Measurements from ENCODE around the gene NPIPB6.
A peak's percentile ranks its signal among the peaks of the same experiment; 100 is the strongest.

NPIPB6 gene

DNA sequence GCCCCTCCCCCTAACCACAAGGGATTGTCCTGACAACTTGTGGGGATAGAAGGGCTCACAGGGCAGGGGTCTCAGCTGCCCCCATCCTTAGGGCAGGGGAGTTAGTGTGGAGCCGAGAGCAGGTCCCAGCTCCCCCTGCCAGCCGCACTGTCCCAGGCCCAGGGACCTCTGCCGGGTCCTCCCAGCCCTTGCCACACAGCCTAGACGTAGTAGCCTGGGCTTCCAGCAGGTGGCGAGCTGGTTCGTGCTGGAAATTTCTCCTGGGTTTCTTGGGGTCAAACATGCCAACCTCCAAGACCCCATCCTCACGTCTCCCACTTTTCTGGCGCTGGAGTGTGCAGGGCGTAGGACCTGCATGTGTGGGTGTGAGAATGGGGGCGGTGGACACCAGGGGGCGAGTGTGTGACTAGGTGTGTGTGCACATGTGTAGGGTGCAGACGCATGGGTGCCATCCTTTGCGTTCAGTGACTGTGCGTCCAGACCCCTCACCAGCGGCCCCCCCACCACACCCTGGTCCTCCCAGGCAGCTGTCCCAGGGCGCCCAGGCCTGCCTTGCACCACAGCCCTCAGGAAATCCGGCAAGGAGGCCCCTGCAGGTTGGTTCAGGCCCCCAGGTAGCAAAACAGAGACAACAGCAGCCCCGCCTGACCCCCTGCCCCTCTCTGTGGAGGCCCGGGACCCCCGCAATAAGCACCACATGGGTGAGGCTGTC is 41.5 kb downstream of the NPIPB6 start:
- no peak for DNase-seq (ENCODE audit: low spot score)

DNA sequence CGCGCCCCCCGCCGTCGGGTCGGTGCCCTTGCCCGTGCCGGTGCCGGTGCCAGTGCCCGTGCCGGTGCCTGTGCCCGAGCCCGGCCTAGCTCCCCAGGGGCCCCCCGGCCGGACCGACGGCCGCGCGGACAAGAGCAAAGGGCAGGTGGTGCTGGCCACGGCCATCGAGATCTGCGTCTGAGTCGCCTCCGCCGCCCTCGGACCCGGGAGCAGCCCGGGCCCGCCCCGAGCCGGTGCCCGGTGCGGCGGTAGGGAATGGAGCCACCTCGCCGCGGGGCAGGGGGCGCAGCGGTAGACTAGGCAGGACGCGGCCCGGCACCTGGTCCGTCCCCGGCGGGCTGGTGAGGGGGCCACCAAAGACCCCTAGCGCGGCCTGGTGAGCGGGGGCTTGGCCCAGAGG is 42.6 kb downstream of the NPIPB6 start:
- DNase-seq (ENCODE audit: low spot score): no peak

GRCh38 chr16:28320023-28320561 is 43.2 kb downstream of the NPIPB6 start:
- DNase-seq (ENCODE audit: low spot score): no peak

- no peak for DNase-seq (ENCODE audit: low spot score)
These were observed 43.8 kb downstream of the NPIPB6 start for GRCh38 chr16:28319476-28320022.

GRCh38 chr16:28318042-28318744 is 45.1 kb downstream of the NPIPB6 start:
- DNase-seq (ENCODE audit: low spot score): no peak

GRCh38 chr16:28317040-28317880 is 46.0 kb downstream of the NPIPB6 start:
- peak; percentile 16 for DNase-seq (ENCODE audit: low spot score)

- no peak for DNase-seq (ENCODE audit: low spot score)
These were observed 47.3 kb downstream of the NPIPB6 start for GRCh38 chr16:28316054-28316453.

- DNase-seq (ENCODE audit: low spot score): no peak
These were observed 49.7 kb downstream of the NPIPB6 start for GRCh38 chr16:28313587-28313986.

DNA sequence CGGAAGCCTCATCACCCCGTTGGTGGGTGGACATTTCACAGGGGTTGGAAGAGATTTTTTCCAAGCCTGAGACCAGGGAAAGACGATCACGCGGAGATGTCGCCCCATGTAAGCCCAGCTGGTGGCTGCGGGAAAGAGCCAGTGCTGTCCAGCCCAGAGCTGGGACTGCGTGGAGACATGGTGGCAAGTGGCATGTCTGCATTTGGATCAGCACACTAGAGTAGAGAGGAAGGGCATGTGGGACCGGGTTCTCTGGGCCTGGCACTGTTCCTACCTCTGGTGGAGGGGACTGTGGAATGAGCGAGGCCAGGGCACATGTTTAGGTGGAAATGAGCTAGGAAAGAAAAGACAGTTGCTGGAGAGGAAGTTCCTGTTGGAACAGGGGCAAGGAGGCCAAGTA is 51.0 kb downstream of the NPIPB6 start:
- DNase-seq (ENCODE audit: low spot score): no peak

GRCh38 chr16:28311913-28312312 is 51.4 kb downstream of the NPIPB6 start:
- DNase-seq (ENCODE audit: low spot score): no peak

DNA sequence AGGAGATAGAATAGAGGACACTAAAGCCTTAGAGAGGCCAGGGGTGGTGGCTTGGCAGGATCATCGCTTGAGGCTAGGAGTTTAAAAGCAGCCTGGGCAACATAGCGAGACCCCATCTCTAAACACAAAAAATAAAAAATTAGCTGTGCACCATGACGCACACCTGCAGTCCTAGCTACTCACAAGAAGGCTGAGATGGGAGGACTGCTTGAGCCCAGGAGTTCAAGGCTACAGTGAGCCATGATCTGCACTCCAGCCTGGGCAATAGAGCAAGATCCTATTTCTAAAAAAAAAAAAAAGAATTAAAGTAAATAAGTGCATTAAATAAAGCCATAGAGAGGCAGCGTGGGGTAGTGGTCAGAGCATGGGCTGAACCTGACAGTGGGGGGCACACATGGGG is 51.9 kb downstream of the NPIPB6 start:
- DNase-seq (ENCODE audit: low spot score): no peak

DNA sequence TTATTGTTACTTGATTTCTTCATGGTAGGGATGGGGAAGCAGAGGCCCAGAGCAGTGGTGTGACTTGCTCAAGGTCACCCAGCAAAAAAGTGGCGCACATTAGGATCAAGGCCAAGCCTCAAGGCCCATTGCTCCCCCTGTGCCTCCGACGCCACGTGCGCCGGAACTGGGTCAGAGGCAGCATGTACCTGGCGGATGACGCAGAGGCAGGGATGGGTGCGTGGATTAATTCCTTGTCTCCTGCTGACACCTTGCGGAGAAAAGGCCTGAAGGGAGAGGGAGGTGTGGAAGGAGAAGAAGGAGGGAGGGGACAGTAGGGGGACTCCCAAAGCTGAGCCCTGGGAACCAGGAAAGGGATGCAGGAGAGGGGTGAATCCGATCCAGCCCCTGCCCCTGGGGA is 52.5 kb downstream of the NPIPB6 start:
- DNase-seq (ENCODE audit: low spot score): no peak

DNA sequence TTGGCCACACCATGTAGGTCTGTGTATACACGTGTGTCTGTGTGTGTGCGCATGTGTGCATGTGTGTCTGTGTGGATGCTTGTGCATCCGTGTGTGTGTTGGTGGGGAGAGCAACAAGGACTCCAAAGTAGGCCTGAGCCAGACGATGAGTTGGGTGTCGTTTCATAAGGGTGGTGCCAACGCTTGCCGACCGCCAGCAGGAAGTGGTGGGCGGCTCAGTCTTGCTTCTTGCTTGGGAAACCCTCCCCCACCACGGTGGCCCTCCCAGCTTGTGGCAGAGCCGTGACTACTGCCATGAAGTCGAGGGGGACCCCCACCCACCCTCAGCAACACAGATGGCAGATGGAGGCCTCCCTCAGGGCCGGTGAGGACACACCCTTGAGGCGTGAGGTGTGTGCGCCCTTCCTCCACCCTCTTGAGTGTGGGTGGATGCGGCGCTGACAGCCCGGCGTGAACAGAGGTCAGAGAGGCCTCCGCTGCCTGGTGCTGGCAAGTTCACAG is 53.4 kb downstream of the NPIPB6 start:
- no peak for DNase-seq (ENCODE audit: low spot score)

DNA sequence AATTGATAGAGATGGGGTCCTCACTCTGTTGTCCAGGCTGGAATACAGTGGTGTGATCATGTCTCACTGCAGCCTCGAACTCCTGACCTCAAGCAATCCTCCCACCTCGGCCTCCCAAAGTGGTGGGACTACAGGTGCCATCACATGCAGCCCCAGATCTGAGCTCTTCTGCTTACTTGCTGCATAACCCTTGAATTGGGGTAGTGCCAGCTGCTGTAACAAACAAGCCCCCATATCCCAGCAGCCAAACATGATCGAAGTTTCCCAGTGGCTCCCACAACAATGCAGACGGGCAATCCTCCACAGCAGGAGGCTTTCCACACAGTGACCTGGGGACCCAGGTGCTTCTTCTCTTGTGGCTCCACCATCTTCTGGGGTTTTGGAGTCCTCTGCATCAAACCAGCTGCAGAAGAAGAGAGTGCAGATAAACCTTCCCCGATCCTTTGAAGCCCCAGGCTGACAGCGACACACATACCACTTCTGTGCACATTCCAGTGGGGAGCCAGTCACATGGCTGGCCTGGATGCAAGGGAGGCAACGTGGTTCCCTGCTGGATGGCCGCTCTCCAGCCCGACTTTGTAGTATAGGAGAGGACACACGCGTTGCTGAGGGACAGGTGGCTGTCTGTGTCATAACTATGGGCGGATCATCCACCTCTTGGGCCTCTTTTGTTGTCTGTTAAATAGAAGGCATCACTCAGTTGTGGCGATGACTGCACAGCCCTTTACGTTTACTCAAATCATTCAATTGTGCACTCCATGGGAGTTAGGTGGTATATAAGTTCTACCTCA is 54.3 kb downstream of the NPIPB6 start:
- no peak for DNase-seq (ENCODE audit: low spot score)

DNA sequence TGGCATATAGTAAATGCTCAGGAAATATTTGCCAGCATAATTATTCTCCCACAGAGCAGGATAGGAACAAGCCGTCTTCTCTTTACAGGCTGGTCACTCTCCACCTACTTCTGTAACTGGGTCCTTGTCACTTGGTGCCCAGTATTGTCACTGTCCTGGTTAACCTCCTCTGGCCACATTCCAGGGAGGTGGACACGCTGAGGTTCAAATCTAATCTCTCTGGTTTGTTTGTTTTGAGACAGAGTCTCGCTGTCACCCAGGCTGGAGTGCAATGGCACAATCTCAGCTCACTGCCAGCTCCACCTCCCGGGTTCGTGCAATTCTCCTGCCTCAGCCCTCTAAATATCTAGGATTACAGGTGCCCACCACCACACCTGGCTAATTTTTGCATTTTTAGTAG is 55.4 kb downstream of the NPIPB6 start:
- DNase-seq (ENCODE audit: low spot score): no peak

GRCh38 chr16:28304214-28304613 is 59.1 kb downstream of the NPIPB6 start:
- no peak for DNase-seq (ENCODE audit: low spot score)

- no peak for DNase-seq (ENCODE audit: low spot score)
These were observed 60.2 kb downstream of the NPIPB6 start for GRCh38 chr16:28303132-28303531.

- no peak for DNase-seq (ENCODE audit: low spot score)
These were observed 61.7 kb downstream of the NPIPB6 start for GRCh38 chr16:28301620-28302019.

GRCh38 chr16:28301154-28301553 is 62.2 kb downstream of the NPIPB6 start:
- no peak for DNase-seq (ENCODE audit: low spot score)

DNA sequence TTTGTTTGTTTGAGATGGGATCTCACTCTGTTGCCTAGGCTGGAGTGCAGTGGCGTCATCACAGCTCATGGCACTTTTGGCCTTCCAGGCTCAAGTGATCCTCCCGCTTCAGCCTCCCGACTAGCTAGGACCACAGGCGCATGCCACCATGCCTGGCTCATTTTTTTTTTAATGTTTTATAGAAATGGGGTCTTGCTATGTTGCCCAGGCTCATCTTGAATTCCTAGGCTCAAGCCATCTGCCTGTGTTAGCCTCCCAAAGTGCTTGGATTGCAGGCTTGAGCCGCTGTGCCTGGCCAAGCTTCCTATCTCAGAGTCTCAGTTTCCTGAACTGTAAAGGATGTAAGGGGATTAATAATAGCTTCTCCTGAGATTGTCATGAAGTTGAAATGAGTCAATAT is 63.0 kb downstream of the NPIPB6 start:
- no peak for DNase-seq (ENCODE audit: low spot score)

GRCh38 chr16:28298511-28298878 is 64.8 kb downstream of the NPIPB6 start:
- no peak for DNase-seq (ENCODE audit: low spot score)

All from globus pallidus (tissue), 1 donor.